ENCODE data around the gene CLDN34.

The CLDN34 gene

GRCh38 chrX:10015355-10015722 lies 48.2 kb downstream of the CLDN34 start:
- in situ Hi-C loops (cut with HindIII; ENCODE audit: low sequenced_read_pairs), result no loop called here

- in situ Hi-C loops (cut with HindIII; ENCODE audit: low sequenced_read_pairs), result no loop called here
These were observed 48.8 kb downstream of the CLDN34 start for GRCh38 chrX:10015723-10016518.

- in situ Hi-C loops (cut with HindIII; ENCODE audit: low sequenced_read_pairs), result no loop called here
These were observed 49.5 kb downstream of the CLDN34 start for GRCh38 chrX:10016519-10017132.

- in situ Hi-C loops (cut with HindIII; ENCODE audit: low sequenced_read_pairs), result no loop called here
These were observed 50.7 kb downstream of the CLDN34 start for GRCh38 chrX:10017872-10018271.

Measured in endothelial cell of hepatic sinusoid (primary cell).